Eye (tissue), 1 donor: ENCODE results near the gene ANAPC2.

ENCODE experiments used
- DNase-seq: peaks from one replicate; pipeline ENCODE4 v3.0.0-alpha.2; 2015

ANAPC2 gene, protein sequence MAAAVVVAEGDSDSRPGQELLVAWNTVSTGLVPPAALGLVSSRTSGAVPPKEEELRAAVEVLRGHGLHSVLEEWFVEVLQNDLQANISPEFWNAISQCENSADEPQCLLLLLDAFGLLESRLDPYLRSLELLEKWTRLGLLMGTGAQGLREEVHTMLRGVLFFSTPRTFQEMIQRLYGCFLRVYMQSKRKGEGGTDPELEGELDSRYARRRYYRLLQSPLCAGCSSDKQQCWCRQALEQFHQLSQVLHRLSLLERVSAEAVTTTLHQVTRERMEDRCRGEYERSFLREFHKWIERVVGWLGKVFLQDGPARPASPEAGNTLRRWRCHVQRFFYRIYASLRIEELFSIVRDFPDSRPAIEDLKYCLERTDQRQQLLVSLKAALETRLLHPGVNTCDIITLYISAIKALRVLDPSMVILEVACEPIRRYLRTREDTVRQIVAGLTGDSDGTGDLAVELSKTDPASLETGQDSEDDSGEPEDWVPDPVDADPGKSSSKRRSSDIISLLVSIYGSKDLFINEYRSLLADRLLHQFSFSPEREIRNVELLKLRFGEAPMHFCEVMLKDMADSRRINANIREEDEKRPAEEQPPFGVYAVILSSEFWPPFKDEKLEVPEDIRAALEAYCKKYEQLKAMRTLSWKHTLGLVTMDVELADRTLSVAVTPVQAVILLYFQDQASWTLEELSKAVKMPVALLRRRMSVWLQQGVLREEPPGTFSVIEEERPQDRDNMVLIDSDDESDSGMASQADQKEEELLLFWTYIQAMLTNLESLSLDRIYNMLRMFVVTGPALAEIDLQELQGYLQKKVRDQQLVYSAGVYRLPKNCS

DNA sequence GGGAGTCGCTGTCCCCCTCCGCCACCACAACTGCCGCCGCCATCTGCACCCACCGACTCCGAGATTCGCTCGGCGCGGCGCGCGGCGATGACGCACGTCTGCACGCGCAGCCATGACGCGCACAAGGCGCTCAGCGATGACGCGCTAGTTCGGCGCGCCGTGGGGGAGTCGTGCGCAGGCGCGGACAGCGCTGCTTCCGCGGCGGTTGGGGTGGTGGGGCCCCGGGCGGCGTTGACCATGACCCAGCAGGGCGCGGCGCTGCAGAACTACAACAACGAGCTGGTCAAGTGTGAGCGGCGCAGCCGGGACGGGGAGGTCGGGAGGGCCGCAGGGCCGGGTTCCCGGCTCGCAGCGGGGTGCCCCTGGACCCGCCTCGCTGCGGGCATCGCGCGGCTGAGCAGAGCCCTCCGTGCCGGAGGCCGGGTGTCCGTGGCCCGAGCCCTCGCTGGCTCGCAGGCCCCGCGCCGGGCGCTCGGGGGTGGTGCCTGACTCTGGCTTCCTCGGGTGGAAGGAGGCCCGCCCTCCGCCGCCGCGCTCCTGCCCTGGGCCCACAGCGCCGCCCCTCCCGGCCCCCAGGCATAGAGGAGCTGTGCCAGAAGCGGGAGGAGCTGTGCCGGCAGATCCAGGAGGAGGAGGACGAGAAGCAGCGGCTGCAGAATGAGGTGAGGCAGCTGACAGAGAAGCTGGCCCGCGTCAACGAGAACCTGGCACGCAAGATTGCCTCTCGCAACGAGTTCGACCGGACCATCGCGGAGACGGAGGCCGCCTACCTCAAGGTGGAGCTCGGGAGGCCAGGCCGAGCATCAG, at the start of gene ANAPC2, which contains the start of gene SSNA1:
ANAPC2 (minus strand) TSS at position 71 of the 807 bp plus-strand sequence; CDS start at position 43, 28 bp downstream.
SSNA1 (plus strand) TSS at position 187 of the 807 bp plus-strand sequence; CDS start at position 238, 51 bp downstream.
- DNase-seq: peak; percentile 98

DNA sequence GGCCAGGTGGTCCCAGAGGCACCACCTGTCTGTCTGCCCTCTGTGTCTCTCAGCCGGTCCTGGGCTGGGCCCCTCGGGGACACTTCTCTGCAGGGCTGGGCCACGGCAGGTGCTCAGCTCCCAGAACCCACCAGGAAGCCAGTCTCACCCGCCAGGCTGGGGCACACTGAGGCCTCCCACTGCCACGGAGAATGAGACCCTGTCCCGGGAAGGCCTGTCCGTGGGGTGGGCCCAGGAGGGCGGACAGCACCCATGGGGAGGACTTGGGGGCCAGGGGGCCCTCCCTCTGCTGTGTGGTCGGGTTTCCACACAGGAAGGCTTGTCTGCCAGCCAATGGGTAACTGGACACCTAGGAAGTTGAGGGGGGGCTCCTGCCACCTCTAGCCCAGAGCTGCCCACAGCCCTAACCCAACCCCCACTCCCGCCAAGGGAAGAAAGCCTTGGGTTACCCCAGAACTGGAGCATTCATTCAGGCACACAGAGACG, 48.6 kb upstream of the ANAPC2 start:
- no peak for DNase-seq

DNA sequence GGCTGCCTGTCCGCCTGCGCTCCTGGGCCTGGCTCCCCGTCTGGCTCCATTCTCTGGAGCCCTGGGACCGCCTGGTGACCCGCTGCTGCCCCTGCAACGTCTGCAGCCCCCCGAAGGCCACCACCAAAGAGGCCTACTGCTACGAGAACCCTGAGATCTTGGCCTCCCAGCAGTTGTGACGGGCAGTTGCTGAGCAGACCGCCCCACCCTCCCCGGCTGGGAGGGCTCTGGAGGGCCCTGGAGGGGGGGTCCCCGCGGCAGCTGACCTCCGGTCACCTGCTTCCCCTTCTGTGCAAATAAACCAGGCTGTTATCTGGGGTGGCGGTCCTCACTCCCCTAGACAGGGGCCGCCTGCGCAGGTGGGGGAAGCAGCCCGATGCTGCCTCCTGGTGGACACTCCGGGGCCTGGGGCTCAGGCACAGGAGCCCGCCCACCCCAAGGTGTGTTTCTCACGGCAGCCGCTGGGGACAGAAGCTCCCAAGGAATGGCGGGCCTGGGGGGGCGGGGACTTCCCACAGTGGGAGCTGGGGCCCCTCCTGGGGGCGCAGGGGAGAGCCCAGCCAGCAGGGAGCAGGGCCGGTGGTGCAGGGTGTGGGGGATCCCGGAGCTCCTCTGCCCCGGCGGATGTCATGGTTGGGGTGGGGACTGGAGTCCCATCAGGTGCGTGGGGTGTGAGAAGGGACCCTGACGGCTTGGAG, 48.0 kb upstream of the ANAPC2 start:
- DNase-seq: peak; percentile 95

DNA sequence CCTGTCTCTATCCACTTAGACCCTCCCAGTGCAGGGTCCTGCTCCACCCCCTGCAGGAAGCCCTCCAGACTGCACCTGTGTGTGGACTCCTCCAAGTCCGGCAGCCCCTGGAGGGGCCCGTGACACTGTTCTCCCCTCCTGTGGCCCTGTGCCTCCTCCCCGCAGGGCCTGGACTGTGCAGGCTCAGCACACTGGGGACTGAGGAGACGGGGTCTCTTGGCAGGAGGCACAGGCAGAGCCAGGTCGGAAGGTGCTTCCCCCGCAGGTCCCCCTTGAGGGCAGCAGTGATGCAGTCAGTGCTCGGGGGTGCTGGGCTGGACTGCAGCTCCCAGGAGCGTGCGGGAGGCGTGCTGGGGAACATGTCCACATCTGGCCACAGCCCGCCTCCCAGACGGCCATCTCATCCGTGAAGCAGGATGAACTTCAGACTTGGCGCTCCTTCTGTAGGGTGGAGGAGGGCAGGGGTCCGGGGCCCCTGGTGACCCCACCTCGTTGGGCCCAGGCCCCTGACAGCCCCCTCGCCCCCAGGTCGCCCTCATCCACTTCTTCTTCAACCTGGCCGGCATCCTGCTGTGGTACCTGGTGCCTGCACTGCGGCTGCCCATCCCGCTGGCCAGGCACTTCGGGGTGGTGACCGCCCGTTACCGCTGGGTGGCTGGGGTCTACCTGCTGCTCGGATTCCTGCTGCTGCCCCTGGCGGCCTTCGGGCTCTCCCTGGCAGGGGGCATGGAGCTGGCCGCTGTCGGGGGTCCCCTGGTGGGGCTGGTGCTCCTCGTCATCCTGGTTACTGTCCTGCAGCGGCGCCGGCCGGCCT, 47.3 kb upstream of the ANAPC2 start:
- no peak for DNase-seq

DNA sequence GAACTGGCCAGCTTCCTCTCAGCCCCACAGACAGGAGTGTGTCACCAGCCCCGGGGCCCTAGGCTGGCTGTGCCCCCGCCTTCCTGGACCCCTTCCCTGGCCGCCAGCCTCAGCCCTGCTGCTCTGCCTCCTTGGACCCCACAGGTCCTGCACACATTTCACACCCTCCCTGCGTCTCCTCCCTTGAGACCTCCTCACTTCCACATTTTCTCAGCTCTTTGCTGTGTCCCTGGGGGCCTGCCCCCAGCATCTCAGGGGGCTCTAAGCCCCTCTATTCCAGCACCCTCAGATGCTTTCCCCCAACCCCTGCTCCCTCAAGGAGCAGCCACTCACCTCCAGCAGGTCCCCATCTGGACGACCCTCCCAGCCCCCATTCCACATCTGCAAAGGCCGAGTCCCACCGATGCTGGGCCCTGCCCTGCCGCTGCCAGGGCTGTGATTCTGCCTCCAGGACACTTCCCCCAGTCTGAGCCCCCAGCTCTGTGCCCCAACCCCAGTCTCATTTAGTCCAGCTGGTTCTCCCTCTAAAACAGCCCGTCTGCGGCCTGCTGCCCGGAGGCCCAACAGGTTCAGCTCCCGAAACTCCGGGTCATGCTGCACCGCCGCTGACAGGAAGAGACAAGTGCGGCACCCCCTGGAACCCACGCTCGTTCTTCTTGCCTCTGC, 46.5 kb upstream of the ANAPC2 start:
- DNase-seq: no peak

DNA sequence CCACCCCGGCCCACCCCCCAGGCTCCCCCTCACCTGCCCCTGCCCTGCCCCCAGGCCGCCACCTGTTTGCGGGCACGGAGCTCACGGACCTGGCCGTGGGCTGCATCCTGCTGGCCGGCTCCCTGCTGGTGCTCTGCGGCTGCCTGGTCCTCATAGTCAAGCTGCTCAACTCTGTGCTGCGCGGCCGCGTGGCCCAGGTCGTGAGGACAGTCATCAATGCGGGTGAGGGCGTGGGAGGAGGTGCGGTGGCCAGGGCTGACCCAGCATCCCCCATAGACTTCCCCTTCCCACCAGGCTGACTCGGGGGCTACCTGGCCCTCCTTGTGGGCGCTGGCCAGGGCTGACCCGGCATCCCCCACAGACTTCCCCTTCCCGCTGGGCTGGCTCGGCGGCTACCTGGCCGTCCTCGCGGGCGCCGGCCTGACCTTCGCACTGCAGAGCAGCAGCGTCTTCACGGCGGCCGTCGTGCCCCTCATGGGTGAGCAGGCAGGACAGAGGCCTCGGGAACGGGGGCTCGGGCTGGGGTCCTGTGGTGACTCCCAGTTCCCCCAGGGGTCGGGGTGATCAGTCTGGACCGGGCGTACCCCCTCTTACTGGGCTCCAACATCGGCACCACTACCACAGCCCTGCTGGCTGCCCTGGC, 45.8 kb upstream of the ANAPC2 start:
- no peak for DNase-seq

DNA sequence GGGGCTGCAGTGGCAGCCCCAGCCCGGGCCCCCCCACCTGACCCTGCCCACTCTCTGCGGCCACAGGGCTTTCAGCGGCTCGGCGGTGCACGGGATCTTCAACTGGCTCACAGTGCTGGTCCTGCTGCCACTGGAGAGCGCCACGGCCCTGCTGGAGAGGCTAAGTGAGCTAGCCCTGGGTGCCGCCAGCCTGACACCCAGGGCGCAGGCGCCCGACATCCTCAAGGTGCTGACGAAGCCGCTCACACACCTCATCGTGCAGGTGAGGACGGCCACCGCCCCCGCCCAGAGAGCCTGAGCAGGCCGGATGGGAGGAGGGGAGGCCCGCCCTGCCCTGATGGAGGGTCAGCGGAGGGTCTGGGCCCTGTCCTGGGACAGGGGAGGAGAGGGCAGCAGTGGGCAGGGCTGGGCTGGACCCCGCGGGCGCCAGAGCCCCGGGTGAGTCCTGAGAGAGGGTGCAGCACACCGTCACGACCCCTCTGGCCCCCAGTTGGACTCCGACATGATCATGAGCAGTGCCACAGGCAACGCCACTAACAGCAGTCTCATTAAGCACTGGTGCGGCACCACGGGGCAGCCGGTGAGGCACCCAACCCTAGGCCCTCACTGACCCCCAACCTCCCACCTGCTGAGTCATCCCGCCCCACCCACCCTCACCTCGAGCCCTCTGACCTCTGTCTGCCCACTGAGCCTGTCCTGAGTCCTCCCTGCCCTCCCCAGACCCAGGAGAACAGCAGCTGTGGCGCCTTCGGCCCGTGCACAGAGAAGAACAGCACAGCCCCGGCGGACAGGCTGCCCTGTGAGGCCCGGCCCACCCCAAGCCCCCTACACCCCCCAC, 45.0 kb upstream of the ANAPC2 start:
- DNase-seq: no peak

DNA sequence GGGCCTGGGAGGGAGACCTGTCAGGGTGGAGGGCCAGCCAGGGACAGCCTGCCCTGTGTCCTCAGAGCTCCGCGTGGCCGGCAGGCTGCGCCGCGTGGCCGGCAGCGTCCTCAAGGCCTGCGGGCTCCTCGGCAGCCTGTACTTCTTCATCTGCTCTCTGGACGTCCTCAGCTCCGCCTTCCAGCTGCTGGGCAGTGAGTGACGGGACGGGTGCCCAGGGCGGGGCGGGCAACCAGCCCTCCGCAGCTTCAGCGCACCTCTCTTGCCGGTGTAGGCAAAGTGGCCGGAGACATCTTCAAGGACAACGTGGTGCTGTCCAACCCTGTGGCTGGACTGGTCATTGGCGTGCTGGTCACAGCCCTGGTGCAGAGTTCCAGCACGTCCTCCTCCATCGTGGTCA, 44.1 kb upstream of the ANAPC2 start:
- no peak for DNase-seq

DNA sequence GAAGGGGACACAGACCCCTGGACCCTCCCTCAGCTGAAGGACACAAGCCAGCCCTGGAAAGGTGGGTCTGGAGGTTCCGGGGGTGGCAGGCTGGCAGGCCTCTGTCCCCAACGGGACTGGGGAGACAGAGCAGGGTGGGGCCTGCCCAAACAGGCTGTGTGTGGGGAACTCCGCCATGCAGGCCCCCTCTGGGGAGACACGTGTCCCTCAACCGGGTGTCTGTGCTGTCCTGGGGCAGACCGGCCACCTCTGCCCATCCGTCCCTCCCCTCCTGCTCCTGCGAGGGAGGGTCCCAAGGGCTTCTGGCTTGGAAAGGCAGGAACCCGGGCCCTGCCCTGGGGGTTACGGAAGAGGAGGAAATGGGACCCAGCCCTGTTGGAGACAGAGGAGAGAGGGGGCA, 43.7 kb upstream of the ANAPC2 start:
- DNase-seq: no peak

DNA sequence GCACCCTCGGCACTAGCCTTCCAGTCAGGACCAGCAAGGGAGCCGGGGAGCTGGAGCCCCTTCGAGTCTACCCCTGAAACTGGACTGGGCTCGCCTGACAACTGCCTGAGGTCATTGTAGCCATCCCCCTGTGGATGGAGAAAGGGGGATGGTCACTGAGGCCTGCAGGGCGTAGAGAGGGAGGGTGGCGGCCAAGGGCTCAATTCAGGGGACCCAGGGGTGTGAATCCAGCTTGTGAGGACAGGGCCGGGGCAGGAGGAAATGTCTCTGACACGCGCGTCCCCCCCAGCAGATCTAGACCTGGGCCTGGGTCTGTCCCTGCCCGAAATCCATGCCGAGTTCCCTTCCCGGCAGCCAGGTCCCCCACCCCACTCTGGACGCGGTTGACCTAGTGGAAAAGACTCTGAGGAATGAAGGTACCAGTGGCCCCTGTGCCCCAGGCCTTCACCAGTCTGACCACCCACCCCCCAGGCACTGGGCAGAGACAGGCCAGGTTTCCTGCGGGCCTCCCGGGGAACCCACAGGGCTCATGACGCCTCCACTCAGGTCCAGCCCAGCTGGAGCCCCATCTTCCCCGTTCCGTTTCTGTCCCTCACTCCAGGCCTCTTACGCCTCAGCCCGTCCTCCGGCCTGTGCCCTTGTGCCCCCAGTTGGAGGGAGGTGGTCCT, 43.1 kb upstream of the ANAPC2 start:
- no peak for DNase-seq

DNA sequence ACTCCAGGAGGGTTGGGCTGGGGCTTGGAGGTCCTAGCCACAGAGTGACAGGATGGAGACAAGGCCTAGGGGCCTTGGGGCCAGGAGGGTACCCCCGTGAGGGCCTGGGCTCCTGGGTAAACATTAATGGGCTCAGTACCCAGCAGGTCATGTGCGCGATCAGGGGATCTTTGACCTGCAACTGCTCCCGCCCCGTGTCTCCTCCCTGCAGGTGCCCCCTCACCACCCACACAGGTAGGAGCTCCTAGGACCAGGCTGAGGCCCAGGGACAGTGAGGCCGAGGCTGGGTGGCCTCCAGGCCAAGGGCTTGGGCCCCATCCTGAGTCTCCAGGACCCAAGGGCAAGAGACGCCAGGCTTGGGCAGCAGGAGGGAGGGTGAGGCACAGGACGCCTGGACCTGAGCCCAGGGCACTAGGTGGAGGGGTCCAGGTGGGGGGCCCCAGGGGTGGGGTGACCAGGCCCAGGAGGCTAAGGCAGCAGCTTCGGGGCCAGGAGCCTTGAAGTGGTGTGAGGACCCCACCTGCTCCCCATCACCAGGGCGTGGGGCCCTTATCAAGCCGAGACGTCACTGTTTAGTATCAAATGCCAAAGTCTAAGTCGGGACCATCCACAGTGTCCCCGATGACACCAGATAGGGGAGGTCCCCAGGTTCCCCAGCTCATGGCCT, 42.5 kb upstream of the ANAPC2 start, which contains the start of gene SLC34A3:
SLC34A3 (plus strand) TSS at position 197 of the 667 bp plus-strand sequence. CDS start 802 bp downstream, outside the sequence.
- no peak for DNase-seq

DNA sequence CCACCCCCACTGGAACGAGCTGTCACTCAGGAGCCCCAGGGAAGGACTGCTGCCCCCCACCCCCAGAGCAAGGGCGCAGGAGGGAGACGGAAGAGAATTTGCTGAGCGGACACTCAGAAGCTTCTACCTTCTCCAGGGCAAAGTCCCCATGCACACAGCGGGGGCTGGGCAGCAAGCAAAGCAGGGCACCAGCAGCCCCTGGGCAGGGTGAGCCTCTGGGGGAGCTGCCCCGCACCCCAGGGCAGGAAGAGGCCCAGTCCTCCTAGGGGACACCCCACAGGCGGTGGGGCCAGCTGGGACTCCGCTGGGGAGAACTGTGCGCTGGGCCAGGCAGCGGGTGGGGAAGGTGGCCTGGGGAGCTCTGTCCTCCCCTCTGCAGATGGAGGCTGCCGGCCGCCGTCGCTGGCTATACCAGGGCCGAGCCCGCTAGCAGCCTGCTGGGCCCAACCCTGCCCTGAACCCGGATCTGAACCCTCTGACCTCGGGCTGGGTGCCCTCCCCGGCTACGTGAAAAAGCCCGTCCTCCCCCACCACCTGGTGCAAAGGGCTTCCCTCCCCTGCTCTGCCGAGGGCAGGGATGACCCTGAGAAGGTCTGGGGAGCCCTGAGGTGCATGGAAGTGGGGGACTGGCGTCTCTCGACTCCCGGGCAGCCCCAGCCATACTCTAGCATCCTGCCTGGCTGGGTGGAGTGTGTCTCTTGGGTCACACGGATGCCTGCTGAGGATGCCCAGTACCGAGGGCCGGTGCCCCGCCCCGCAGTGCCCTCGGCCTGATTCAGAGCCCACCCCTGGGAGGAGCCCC, 41.7 kb upstream of the ANAPC2 start:
- DNase-seq: no peak

DNA sequence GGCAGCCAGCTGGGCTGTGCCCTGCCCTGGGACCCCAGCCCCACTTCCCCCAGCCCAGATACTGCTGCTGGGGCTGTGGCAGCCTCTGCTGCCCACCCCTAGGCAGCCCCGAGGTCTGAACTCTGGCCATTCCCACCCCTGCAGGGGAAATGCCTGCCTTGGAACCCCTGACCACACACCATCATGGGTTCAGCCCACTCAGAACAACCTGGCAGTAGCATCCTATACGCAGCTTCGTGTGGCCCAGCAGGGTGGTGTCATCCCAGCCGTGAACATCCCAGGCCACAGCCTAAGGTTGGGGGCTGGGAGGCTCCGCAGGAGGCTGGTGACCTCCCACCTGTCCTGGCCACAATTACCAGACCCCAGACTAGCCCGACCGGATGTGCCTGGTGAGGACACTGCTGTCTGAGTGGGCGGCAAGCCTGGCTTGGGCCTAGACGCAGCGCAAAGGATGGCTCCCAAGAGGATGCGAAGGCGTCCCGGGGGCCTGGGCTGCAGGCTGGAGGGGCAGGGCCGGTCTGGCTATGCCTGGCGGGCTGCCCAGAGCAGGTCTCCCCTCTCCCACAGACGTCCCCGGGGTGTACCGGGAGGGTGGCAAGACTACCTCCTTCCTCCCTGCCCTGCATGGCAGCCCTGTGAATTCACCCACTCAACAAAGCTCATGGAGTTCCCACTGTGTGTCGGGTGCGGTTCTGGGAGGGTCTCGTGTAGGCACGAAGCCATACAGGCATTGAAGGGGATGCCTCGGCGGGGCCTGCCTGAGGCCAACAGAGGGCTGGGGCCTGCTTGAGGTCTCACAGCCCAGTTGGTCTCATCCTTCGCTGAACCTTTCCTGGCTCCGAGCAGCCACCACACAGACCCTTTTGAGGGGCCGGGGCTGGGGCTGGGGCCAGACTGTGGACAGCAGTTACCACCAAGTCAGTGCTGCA, 40.9 kb upstream of the ANAPC2 start:
- no peak for DNase-seq

DNA sequence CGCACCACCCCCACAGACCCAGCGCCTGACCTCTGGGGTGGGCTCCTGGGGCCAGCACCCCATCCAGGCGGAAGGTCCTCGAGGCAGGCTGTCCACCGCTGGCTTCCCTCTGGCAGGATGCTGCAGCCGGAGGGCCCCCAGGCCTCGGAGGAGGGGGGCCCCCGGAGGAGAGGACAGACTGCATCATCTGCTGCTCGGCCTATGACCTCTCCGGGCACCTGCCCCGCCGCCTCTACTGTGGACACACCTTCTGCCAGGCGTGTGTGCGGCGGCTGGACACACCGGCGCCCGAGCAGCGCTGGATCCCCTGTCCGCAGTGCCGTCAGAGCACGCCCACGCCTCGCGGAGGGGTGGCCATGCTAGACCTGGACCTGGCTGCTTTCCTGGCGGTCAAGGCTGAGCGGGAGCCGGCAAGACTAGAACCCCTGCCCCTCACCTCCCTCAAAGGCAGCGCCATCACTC, 40.2 kb upstream of the ANAPC2 start:
- DNase-seq: no peak

DNA sequence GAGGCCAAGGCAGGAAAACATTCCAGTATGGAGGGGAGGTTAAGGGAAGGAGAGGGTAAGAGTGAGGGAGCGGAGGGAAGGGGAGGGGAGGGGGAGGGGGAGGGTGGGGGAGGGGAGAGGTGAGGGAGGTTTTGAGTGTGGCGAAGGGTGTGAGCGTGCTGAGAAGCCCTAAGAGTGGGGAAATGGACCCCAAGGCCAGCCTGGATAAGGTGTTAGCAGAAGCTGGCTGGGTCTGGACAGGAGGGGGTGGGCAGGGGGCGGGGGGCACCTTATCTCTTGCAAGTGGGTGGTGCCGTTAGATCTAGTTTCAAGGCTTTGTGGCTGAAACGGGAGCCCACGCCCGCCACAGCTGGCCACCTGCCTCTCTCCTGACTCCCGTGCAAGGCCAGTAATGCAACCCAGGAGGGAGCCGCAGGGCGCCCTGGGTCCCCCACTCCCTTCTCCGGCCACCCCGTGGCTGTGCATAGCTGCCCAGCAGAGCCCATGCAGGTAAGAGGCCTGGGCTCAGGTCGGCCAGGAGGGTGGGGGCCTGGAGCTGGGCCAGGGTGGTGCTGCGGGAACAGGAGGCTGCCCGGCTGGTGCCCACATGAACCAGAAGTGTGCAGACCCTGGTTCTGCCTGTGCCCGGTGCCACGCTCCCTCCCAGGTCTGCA, 39.6 kb upstream of the ANAPC2 start:
- DNase-seq: no peak
